DMS53 (cell line): ENCODE measurements around the gene MUTYH.
"Not testable (repeated sequence)": the region's sequence is repeated elsewhere in the genome, so short reads cannot be mapped to it uniquely, and the experiment has no call there.

Source experiments
- DNase-seq: peaks from one replicate; lab custom pipeline; 2025; lab: John Stamatoyannopoulos, UW

MUTYH gene

DNA sequence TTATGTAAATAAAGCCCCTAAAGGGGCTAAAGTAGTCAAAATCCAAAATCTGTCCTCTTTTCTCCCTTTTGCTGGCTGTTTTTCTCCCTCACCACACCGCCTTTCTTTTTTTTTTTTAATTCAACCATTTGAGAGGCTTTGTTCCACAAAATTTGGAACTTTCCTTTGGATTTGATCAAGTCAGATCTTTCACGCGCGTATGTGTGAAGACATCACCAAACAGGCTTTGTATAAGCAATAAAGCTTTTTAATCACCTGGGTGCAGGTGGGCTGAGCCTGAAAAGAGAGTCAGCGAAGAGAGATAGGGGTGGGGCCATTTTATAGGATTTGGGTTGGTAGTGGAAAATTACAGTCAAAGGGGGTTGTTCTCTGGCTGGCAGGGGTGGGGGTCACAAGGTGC lies 18.8 kb downstream of the MUTYH start:
- DNase-seq = no peak

DNA sequence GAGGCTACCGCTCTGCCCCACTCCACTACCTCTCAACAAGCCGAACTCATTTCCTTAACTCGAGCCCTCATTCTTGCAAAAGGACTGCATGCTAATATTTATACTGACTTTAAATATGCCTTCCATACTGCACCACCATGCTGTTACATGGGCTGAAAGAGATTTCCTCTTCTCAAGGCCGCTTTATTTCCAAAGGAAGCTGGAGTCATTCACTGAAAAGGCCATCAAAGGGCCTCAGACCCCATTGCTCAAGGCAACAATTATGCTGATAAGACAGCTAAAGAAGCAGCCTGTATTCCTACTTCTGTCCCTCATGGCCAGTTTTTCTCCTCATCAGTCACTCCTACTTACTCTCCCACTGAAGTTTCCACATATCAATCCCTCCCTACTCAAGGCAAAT lies 20.5 kb downstream of the MUTYH start:
- no peak for DNase-seq

DNA sequence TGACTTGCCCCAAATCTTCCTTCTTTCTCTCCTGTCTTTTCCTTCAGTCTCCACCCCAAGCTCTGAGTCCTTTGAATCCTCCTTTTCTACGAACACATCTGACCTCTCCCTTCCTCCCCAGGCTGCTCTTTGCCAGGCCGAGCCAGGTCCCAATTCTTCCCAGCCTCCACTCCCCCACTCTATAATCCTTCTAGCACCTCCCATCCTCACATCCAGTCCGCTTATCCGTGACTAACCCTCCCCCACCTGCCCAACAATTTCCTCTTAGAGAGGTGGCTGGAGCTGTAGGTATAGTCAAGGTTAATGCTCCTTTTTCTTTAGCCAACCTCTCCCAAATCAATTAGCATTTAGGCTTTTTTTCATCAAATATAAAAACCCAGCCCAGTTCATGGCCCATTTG lies 23.1 kb downstream of the MUTYH start:
- DNase-seq = no peak

DNA sequence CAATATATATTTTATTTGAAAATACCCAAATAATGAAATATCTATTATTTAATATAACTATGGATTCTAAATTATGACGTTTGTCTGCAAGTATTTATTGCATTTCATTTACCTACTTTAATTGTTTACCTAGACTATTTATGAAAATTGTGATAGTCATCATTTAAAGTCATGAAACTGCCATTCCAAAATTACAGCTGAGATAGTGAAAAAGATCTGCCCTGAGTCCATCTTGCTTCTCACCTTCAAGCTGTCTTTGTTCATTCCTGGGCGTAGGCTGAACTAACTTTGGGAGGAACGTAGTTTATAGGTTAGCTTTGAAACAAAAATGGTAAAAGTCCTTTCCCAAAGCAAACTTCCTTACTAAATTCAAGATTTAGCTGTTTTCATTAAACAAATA lies 26.0 kb downstream of the MUTYH start:
- no peak for DNase-seq

DNA sequence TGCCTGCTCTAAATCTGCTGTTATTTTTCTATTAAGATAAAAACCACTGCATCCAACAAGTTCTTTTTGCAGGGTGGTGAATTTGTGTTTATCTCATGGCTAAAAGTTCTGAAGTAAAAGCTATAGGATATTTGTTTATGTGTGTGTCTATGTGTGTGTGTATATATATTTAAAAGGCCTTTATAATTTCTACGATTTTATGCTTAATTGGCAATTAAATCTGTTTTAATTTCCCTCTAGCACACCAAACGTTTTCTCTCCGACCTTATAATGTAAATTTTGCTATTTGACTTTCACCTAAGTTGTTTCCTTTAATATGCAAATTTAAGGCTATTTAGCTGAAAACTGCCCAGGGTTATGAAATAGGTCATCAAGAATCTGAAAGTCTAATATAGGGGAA lies 33.3 kb downstream of the MUTYH start:
- no peak for DNase-seq

DNA sequence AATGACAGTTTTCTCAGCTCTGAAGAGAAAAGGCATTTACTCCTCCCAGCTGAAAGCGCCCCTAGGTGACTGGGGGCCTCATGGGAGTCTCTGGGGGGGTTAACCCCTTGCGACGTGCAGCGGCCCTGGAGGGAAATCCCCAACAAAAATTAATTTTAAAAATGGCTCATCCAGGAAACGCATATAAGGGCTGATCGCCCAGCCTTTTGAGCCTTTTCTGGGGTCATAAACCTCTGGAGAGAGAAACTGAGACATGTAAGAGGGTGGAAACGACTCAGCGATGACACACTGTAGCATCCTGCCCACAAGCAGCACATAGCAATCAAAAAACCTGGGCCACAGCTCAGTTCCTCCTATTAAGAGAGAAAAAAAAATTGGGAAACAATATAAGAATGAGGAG lies 33.9 kb downstream of the MUTYH start:
- no peak for DNase-seq

DNA sequence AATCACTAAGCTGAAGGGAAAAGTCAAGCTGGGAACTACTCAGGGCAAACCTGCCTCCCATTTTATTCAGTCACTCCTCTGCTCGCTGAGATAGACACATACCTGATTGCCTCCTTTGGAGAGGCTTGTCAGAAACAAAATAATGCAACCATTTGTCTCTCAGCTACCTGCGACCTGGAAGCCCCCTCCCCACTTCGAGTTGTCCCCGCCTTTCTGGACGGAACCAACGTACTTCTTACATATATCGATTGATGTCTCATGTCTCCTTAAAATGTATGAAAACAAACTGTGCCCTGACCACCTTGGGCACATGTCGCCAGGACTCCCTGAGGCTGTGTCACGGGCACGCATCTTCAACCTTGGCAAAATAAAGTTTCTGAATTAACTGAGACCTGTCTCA lies 35.0 kb downstream of the MUTYH start:
- no peak for DNase-seq

DNA sequence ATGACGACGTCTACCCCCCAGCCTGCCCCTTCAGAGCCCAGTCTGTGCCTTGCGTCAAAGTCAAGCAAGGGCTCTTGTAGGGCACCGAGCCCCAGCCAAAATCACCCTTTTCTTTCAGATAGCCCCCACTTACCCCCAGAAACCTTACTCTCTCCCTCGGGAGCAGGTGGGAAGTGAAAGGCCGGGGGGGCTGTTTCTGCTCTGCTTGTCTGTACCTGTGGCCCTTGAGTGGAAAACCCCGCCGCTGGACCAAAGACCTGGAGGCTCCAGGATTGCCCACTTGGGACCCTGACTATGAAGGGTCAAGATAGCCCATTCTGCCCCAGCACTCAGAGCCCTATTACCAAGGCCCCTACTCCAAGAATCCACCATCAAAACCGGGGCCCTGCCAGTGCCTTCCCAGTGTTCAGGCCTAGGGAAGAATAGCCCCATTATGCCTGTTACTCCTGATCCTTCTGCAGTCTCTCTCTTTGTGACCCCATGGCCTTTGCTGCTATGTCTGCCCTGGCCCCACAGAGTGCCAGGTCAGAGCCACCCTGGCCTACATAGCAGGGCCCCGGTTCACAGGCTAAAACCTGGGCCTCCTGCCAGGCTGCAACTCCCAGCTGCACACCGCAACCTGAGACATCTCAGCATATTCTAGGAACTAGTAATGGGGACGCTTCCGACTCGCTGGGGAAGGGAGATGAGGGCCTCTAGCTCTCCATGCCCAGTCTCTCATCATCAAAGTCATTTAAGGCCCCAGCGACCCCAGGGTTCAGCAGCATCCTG lies 35.7 kb downstream of the MUTYH start:
- peak; percentile 19 for DNase-seq

DNA sequence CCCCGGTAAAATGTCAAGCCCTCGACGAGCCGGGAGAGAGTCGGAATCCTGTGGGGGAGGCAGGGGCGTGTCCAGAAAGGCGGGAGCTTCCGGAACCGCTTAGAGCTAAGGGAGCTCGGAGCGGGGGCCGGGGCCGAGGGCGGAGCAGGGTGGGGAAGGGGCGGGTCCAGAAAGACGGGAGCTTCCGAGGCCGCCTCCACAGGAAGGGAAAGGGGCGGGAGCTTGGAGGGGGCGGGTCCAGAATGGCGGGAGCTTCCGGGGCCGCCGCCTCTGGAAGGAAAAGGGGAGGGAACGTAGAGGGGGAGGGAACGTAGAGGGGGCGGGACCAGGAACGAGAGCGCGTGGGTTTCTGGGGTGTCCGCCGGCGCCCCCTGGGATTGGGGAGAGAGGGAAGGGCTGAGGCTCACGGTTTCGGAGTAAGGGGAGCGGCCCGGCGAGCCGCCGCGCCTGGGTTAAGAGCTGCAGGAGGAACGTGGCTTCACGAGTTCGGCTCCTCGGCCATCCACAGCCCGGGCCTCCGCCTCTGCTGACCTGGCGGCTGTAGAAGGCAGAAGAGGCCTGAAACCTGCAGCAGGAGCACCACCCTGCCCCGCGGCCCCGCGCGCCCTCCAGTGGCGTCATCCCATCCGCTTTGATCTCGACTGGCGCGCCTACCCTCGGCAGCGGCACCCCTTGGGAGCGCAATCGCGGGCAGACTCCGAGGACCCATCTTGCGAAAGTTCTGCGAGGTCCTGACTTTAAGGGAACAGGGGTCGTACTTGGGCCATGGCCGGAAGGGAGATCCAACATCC lies 36.5 kb downstream of the MUTYH start:
- peak; percentile 99 for DNase-seq

DNA sequence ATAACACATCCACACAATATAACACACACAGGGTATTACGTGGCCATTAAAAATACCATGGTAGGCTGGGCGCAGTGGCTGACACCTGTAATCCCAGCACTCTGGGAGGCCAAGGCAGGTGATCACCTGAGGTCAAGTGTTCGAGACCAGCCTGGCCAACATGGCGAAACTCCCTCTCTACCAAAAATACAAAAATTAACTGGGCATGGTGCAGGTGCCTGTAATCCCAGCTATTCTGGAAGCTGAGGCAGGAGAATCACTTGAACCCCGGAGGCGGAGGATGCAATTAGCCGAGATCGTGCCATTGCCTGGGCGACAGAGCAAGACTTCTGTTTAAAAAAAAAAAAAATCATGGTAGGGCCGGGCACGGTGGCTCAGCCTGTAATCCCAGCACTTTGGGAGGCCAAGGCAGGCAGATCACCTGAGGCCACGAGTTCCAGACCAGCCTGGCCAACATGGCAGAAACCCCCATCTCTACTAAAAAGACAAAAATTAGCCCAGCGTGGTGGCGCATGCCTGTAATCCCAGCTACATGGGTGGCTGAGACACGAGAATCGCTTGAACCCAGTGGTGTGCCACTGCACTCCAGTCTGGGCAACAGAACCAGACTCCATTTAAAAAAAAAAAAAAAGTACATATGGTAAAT lies 37.6 kb downstream of the MUTYH start:
- no peak for DNase-seq

DNA sequence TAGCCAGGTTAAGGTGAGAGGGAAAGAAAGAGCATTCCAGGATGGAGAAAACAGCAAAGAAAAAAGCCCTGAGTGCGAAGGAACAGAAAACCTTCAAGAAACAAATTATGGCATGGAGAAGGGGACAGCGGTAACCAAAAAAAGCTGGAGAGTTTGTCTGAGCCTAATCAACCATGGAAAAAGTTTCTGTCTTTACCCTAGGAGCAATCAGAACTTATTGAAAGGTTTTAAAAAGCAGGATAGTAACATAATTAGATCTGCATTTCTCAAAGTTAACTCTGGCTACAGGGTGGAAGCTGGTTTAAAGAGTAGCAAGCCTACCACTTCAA lies 39.6 kb downstream of the MUTYH start:
- no peak for DNase-seq

DNA sequence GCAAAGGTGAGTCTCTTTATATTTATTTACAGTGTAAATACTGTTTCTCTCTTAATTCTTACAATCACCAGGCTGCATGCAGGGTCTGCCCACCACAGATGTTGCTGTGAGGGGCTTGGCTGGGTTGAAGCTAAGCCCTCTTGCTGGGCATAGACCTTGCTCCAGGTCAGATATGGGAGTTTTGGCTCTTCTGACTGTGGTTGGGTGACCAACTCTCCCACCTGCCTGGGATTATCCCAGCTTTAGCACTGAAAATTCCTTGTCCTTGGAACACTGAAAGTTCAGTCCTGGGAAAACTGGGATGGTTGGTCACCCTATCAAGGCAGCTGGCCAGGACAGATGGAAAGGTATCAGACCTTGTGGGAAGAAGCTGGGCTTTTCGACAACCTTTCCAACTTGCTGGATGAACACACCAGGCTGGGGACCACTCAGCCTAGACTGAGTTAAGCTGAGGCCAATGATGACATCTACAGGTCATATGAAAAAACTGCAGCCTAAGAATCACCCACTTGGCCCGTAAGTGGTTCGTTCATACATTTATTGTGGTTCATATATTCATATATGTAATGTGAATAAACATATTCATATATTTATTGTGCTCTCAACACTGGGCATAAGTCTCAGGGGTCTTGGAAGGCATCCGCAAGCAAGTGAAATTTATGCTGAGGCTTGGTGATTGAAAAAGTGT lies 40.1 kb downstream of the MUTYH start:
- DNase-seq = peak; percentile 91

DNA sequence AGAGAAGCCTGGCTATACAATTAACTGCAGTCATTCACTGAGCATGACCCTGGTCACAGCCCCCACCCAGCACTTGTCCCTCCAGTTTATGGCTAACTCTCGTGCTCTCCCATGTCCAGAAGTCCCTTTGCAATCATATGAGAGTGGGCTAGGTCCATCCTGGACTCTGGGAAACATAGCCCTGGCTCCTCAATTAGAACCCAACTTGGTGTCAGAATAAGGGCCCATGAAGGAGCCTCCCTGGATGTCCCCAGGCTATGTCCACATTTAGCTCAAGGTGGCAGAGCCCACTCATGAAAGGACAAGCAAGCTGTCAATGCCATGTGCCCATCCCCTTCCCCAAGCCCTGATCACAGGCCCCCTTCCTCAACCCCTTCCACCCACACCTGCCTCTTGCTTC lies 40.9 kb downstream of the MUTYH start:
- DNase-seq = no peak

DNA sequence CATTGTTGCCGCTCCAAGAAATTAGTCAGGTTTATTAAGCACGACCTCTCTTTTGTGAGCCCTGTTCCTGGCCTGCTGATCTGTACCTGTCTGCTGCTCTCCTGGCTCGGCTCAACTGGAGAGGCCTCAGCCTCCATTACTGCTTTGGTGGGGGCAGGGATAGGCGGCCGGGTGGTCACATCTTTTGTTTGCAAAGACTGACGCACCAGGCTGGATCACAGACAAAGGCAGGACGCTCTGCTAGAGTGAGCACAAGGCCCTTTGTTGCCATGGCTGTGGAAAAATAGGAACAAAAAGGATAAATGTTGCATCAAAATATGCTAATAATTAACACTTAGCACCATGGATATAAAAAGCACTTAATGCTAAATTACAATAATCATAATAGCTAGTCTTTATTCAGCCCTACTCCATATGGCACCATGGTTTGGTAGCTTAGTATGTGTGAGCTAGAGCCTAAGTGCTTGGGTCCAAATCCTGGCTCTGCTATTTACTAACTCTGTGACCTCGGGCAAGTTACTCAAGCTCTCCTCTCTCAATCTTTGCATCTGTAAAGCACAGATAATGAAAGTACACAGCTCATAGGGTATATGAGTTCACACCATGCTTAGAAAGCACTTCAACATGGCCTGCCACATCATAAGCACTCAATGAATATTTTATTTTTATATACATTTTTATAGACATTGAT lies 42.4 kb downstream of the MUTYH start:
- peak; percentile 91 for DNase-seq

DNA sequence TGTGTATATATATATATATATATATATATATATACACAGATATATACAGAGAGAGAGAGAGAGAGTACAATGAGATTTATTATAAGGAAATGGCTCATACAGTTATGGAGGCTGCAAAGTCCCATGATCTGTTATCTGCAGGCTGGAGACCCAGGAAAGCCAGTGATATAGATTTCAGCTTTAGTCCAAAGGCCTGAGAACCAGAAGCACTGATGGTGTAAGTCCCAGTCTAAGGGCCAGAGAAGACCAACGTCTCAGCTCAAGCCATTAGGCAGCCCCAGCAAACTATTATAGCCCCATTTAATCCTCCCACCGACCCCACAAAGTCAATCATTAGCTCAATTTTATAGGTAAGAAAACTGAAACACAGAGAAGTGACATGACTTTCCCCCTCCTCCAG lies 48.5 kb downstream of the MUTYH start:
- no peak for DNase-seq

DNA sequence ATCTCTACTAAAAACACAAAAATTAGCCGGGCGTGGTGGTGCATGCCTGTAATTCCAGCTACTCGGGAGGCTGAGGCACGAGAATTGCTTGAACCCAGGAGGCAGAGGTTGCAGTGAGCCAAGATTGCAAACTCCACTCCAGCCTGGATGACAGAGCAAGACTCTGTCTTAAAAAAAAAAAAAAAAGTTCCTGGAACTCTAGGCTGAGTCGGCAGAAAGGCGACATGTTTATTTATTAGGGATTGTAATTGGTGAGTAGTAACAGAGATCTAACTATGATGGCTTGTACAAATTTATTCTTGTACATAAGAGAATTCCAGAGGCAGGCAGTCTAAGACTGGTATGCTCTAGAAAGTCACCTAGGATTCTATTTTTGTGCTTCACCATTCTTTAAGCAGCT lies 49.2 kb downstream of the MUTYH start:
- not testable (repeated sequence) for DNase-seq

DNA sequence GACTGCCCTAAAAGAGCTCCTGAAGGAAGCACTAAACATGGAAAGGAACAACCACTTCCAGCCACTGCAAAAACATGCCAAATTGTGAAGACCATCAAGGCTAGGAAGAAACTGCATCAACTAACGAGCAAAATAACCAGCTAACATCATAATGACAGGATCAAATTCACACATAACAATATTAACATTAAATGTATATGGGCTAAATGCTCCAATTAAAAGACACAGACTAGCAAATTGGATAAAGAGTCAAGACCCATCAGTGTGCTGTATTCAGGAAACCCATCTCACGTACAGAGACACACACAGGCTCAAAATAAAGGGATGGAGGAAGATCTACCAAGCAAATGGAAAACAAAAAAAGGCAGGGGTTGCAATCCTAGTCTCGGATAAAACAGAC lies 53.7 kb downstream of the MUTYH start:
- DNase-seq = not testable (repeated sequence)

DNA sequence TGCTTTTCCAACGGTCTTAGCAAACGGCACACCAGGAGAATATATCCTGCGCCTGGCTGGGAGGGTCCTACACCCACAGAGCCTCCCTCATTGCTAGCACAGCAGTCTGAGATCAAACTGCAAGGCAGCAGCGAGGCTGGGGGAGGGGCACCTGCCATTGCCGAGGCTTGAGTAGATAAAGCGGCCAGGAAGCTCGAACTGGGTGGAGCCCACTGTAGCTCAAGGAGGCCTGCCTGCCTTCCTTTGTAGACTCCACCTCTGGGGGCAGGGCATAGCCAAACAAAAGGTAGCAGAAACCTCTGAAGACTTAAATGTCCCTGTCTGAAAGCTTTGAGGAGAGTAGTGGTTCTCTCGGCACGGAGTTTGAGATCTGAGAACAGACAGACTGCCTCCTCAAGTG lies 55.4 kb downstream of the MUTYH start:
- not testable (repeated sequence) for DNase-seq

DNA sequence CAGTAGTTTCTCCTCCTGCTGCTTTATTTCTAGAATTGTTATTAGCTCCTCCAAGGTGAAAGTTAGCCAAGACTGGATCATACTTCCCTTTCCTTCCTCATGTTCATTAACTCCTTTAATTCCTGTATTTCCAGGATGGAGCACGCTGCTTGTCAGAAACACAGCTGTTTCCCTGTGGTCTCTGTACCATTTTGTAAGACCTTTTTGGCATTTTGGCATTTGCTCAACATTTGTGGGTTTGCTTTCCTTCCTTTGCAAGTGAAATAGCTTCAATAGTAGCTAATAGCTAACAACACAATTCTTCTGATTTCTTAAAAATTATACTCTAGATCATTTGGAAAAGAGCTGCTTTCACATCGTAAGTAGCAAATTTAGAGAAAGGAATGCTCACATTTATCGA lies 57.9 kb downstream of the MUTYH start:
- DNase-seq = no peak
